Measurements from ENCODE around the gene NCOA5. TPM values are rescaled to one million over a fixed set of nuclear protein-coding genes. Genes with fewer than 3 reads are reported as not detected.

NCOA5 gene
- total and polyA plus RNA-seq, 7 donors = 8.8 to 17.3 (median 11.4) TPM

GRCh38 chr20:46060301-46060881 lies 29.4 kb downstream of the NCOA5 start:
- WGBS, 3 donors = 59 to 70% (median 64%) methylated on average over 2 of the region's 2 CpGs
- intact Hi-C loops (cut with DNase I) = no loop called here
- no peak for TF ChIP-seq CTCF (IDR thresholded peaks at IDR 0.05)
- no peak for DNase-seq
- Histone ChIP-seq H3K27ac (no peak overlapping the region), H3K9me3 (no peaks in the 10 kb centered on the region), H3K4me3 (no peak overlapping the region), H3K27me3 (ENCODE audit: insufficient read depth in 3 of 3, low read length in 2 of 3) (peaks cover 0 to 19% (median 2%) of the 10 kb centered on the region in 3 donors), H3K4me1 (peaks cover 9% of the 10 kb centered on the region), H3K36me3 (ENCODE audit: insufficient read depth in 1 of 2, low read depth in 1 of 2) (peaks cover 15 to 59% of the 10 kb centered on the region in 2 donors)
- no peak for ATAC-seq

- peaks cover 9% of the 10 kb centered on the region for H3K4me1 ChIP-seq
Measured at GRCh38 chr20:46058599-46059281, 31.0 kb downstream of the NCOA5 start.

GRCh38 chr20:46057856-46058598 lies 31.7 kb downstream of the NCOA5 start:
- intact Hi-C loops (cut with DNase I) = no loop called here
- peak in 3 of 4 donors; percentile 52 to 66 (median 58) for ATAC-seq

More at GRCh38 chr20:46058599-46059281, 31.0 kb downstream of the NCOA5 start:
- no peak for TF ChIP-seq CTCF (IDR thresholded peaks at IDR 0.05)
- no peak overlapping the region for H3K27ac ChIP-seq
- ATAC-seq (peak in 2 of 4 donors; percentile 27 to 30), DNase-seq (no peak)
- 16 to 17% (median 16%) methylated on average over 33 to 35 of the region's 35 CpGs for WGBS, 3 donors
- peak overlapping the region; percentile 29 for H3K4me3 ChIP-seq
- H3K9me3 ChIP-seq = no peaks in the 10 kb centered on the region
- peaks cover 8 to 43% of the 10 kb centered on the region in 2 donors for H3K36me3 ChIP-seq (ENCODE audit: insufficient read depth in 1 of 2, low read depth in 1 of 2)
- intact Hi-C loops (cut with DNase I) = no loop called here
- H3K27me3 ChIP-seq (ENCODE audit: insufficient read depth in 3 of 3, low read length in 2 of 3) = peaks cover 0 to 19% (median 2%) of the 10 kb centered on the region in 3 donors

More at GRCh38 chr20:46057856-46058598, 31.7 kb downstream of the NCOA5 start:
- peaks cover 8 to 36% of the 10 kb centered on the region in 2 donors for H3K36me3 ChIP-seq (ENCODE audit: insufficient read depth in 1 of 2, low read depth in 1 of 2)
- no peak overlapping the region for H3K27ac ChIP-seq
- peak; percentile 49 to 78 for DNase-seq
- WGBS, 3 donors = 4 to 11% (median 11%) methylated on average over 52 to 66 of the region's 66 CpGs
- TF ChIP-seq CTCF (IDR thresholded peaks at IDR 0.05) = no peak
- H3K27me3 ChIP-seq (ENCODE audit: insufficient read depth in 3 of 3, low read length in 2 of 3) = peaks cover 0 to 19% (median 2%) of the 10 kb centered on the region in 3 donors
- peak overlapping the region; percentile 29 for H3K4me3 ChIP-seq
- no peaks in the 10 kb centered on the region for H3K9me3 ChIP-seq
- peaks cover 9% of the 10 kb centered on the region for H3K4me1 ChIP-seq
